ENCODE data around the gene HOXA11.

HOXA11 gene

GRCh38 chr7:27192546-27193334 lies 7.7 kb upstream of the HOXA11 start:
- no peak for DNase-seq (ENCODE audit: low read depth)

- no peak for DNase-seq (ENCODE audit: low read depth)
Measured at GRCh38 chr7:27191833-27192545, 7.0 kb upstream of the HOXA11 start.

- no peak for DNase-seq (ENCODE audit: low read depth)
Measured at GRCh38 chr7:27191161-27191731, 6.2 kb upstream of the HOXA11 start.

- DNase-seq (ENCODE audit: low read depth): no peak
Measured at GRCh38 chr7:27189997-27190748, 5.1 kb upstream of the HOXA11 start.

GRCh38 chr7:27189295-27189996 lies 4.4 kb upstream of the HOXA11 start:
- no peak for DNase-seq (ENCODE audit: low read depth)

- DNase-seq (ENCODE audit: low read depth): no peak
Measured at GRCh38 chr7:27188386-27189294, 3.6 kb upstream of the HOXA11 start.

DNA sequence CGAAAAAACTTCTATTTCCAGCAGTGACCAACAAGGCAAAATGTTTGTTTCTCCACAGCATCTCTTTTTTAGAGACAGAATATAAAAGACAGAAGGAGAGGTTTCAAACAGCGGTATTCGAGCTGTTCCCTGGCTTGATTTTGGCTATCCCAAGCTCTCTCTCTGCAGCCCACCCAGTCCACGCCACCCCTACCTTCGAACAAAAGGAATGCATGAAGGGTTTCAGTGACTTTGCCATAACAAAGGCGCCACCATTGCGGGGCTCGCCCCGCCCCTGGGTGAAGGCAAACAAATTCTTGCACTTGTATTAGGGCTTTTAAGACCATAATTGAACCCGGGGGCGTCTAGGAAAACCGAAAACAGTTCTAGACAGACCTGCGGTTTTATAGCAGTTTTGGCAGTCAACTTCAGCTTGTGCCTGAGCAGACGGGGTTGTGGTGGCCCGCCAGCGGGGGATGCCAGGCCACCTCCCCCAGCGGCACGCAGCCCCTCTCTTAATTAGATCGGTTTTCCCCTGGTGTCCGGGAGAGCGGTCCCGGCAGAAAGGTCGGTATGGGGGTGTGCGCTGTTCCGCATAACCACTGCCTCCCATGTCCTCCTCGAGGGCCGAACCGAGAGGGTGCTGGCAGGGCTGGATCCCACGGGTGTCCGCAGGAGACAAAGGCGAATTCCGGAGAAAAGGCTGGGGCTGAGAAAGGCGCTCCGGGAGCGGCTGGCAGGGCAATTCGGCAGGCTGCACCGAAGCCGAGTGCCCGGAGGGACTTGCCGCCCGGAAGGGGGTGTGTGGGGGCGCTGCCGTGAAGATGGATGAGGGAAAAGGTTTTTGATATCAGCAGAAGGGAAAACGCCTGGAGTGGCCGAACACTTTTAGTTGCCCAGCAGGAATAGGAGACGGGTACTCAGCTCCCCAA lies 2.7 kb upstream of the HOXA11 start:
- DNase-seq (ENCODE audit: low read depth): no peak

DNA sequence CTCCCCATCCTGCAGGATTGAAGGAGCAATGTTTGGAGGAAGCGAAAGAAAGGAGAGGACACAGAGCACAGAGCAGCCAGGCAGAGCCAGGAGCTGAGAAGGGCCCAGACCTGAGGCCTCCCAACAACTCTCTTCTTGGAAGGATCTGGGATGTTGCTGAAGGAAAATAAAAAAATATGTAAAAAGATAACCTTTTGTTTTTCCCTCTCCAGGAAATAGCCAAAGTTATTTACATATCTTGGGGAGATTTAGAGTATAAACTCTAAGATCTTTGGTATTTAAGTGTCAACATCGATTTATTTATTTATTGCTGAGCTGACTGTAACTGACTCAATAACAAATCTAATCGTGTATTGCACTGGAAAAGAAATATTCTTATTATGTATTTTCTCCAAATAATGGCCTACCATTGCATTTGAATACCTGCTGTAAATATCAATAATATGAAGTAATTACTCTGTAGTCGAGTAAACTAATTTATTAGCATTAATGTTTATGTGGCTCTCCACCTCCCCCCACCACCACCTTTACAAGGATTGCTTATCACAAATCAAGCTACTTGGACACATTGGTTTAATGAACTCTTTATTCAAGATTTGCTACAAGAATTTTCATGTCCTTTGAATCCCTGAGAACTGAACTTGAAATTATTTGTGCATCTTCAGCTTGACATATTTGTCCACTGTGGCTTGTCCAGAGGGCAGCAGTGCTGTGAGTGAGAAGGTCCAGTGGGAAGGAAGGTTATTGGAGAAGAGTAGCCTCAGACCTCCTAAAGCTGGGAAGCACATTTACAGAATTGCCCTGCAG lies 1.8 kb upstream of the HOXA11 start:
- no peak for DNase-seq (ENCODE audit: low read depth)

- no peak for DNase-seq (ENCODE audit: low read depth)
Measured at GRCh38 chr7:27185854-27186667, 1.0 kb upstream of the HOXA11 start.

DNA sequence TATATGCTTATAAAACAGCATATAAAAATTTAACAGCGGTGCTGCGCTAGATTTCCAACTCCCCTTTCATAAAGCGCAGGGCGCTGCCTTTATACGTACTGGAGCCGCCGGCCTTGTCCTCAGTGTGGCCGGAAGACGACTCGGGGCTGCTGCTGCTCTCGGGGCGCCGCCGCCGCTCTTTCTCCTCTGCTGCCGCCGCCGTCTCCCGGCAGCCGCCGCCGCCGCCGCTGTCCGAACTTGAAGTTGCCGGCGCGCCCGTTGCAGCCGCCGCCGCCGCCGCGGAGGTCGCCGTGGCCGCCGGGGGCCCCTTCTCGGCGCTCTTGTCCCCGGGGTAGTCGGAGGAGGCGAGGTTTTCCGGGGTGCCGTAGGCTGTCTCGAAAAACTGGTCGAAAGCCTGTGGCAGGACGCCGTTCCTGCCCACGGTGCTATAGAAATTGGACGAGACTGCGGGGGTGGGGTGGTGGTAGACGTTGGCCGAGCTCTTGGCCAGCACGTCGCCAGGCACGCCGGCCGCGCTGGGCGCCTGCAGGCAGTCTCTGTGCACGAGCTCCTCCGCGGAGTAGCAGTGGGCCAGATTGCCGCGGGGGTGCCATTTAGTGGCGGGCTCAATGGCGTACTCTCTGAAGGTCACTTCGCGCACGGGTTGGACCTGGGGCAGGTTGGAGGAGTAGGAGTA lies 557 bp downstream of the HOXA11 start:
- no peak for DNase-seq (ENCODE audit: low read depth)

DNA sequence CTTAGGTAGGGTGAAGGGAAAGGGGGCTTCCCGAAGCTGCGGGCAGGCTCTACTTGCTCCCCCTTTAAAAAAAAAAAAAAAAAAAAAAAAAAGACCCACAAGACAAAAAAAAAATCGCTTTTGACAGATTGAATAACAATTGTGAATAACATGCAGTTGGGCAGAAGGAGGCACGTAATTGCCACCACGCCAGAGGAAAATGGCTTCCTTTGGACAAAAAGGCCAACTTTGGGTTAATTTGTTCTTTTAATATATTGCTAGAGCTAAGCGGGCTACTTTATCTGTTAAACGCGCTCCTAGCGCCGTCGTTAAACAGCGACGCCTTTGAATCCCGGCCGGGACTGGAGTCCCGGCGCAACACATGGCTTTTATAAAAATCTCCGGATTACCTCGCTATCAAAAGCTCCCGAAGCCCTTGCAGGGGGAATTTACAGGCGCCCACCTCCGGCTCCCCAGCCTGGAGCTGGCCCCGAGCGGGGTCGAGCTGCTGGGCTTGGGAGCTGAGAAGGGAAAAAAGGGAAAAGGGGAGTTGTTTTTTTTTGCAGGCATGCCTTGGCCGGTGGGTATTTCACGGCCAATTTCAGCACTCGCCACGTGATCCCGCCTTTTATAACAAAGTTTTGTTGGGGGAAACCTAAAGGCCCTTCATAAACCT lies 1.2 kb downstream of the HOXA11 start:
- no peak for DNase-seq (ENCODE audit: low read depth)

DNA sequence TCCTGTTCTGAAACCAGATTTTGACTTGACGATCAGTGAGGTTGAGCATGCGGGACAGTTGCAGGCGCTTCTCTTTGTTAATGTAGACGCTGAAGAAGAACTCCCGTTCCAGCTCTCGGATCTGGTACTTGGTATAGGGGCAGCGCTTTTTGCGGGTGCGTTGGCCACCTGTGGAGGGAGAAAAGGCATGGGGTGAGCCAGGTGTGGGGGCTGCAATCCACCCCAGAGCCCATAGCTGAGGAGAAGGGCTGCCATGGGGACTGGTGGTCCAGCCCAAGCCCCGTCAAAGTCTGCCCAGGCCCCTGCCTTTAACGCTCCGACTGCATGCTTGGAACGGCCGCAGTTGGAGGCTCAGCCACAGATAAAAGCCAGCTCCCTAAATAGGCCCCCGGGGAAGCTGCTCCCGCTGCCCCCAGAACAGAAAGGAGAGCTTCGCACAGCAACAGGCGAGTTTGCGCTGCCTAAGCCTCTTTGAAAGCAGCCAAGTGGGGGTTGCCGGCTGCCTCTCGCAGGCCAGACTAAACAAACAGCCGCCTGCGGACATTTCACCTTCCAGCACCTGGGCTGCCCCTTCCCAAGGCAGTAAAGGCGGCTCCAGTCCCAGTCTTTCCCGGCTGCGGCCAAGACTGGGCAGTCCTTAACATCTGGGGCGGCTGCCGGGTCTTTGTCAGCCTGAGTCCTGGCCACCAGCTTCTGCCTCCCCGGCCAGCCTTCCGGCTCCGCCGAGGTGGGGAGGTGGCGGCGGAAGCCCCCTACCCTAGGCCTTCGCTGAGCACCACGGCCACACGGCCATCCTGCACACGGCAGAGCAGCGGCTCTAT lies 2.0 kb downstream of the HOXA11 start:
- no peak for DNase-seq (ENCODE audit: low read depth)

DNA sequence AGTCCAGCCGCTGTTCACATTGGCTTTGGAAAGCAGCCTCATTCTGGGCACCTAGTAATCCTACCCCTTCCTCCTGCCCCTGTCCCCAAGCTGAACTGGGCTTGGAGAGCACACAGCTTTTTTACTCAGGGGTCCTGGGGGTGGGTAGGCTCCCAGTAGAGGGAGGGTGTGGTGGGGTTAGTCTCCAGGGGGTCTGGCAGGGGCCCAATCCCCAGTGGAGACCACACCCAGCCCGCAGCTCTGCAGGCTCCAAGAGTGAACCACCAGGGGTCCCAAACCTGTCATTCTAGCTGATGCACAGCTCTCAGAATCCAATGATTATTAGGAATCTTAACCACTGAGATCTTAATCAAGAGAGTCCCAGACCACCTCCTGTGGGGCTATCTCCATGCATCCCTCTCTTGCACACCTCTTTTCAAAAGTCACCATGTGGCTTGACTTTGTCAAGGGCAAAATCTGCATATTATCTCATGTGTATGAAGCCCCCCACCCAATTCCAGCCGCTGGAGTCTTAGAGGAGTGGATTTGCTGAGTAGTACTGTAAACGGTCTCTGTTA lies 2.7 kb downstream of the HOXA11 start:
- DNase-seq (ENCODE audit: low read depth): no peak

- DNase-seq (ENCODE audit: low read depth): no peak
Measured at GRCh38 chr7:27181795-27182275, 3.2 kb downstream of the HOXA11 start.

Measured in HS-5 (cell line).